Activated naive CD8-positive, alpha-beta T cell treated with anti-CD3 and anti-CD28 coated beads for 36 hours (primary cell): ENCODE data around the gene TMEM179B. TPM values are rescaled to one million over a fixed set of nuclear protein-coding genes. Genes with fewer than 3 reads are reported as not detected.
A peak's percentile ranks its signal among the peaks of the same experiment; 100 is the strongest.

Source experiments
- DNase-seq: peaks from one replicate; pipeline ENCODE4 v3.0.0; 2021
- H3K27ac Mint-ChIP-seq: one replicate; pipeline ENCODE4 v1.8.0; 2022; ENCODE audit warnings: mild to moderate bottlenecking, moderate library complexity, mixed read lengths
- H3K27me3 Mint-ChIP-seq: one replicate; pipeline ENCODE4 v1.8.0; 2022; ENCODE audit warnings: mild to moderate bottlenecking, mixed read lengths
- H3K36me3 Mint-ChIP-seq: one replicate; pipeline ENCODE4 v1.8.0; 2021; ENCODE audit warnings: mild to moderate bottlenecking, mixed read lengths
- H3K4me1 Mint-ChIP-seq: one replicate; pipeline ENCODE4 v1.8.0; 2021; ENCODE audit warnings: mixed read lengths
- H3K4me3 Mint-ChIP-seq: one replicate; pipeline ENCODE4 v1.8.0; 2022; ENCODE audit warnings: mild to moderate bottlenecking, moderate library complexity, mixed read lengths
- H3K9me3 Mint-ChIP-seq: one replicate; pipeline ENCODE4 v1.8.0; 2022; ENCODE audit warnings: mixed read lengths
- total RNA-seq, 2 experiments: library from RNA; stranded (reverse); gene quantifications; one replicate each; pipeline ENCODE4 v1.2.3, GENCODE V29; 2021

Gene TMEM179B
- total RNA-seq, 2 experiments from 2014 or later = 30.7 to 34.3 TPM

GRCh38 chr11:62839050-62839945 lies 52.1 kb downstream of the TMEM179B start, which contains the start of gene WDR74:
Gene WDR74, minus strand, starts transcription at chr11:62839590. Its CDS starts 20 bp downstream, at chr11:62839570.
- H3K27ac Mint-ChIP-seq = no peak within 1 kb of the TSS
- peaks cover 29% of the 10 kb centered on the region for H3K36me3 Mint-ChIP-seq
- DNase-seq = peak; percentile 92
- no peaks in the 10 kb centered on the region for H3K9me3 Mint-ChIP-seq
- H3K4me3 Mint-ChIP-seq = no peak within 1 kb of the TSS
- H3K4me1 Mint-ChIP-seq = peaks cover 45% of the 10 kb centered on the region
- H3K27me3 Mint-ChIP-seq = no peaks in the 10 kb centered on the region

Other genes starting within 250 kb of the TMEM179B start
- 10 to 100 TPM; 12.3 to 12.5 TPM for gene AHNAK, start 240.6 kb upstream of the TMEM179B start, total RNA-seq
- 1,000 to 10,000 TPM; 1,924 to 1,929 TPM for gene EEF1G, start 213.5 kb upstream of the TMEM179B start, total RNA-seq
- gene TUT1, start 195.9 kb upstream of the TMEM179B start, total RNA-seq = 10 to 100 TPM; 29.1 to 32.2 TPM
- 100 to 1,000 TPM; 196 to 200 TPM for gene MTA2, start 185.5 kb upstream of the TMEM179B start, total RNA-seq
- 100 to 1,000 TPM; 112 to 121 TPM for gene EML3, start 174.6 kb upstream of the TMEM179B start, total RNA-seq
- 1 to 10 TPM; 2.0 to 2.8 TPM for gene ROM1, start 174.1 kb upstream of the TMEM179B start, total RNA-seq
- gene B3GAT3, start 165.4 kb upstream of the TMEM179B start, total RNA-seq = 10 to 100 TPM; 63.0 to 68.7 TPM
- 100 to 1,000 TPM; 198 to 211 TPM for gene GANAB, start 140.8 kb upstream of the TMEM179B start, total RNA-seq
- gene INTS5, start 134.1 kb upstream of the TMEM179B start, total RNA-seq = 10 to 100 TPM; 41.2 TPM
- 100 to 1,000 TPM; 147 to 159 TPM for gene C11orf98, start 122.2 kb upstream of the TMEM179B start, total RNA-seq
- gene CSKMT, start 122.1 kb upstream of the TMEM179B start, total RNA-seq = 10 to 100 TPM; 28.7 to 39.7 TPM
- 1 to 10 TPM; 5.0 to 5.7 TPM for gene UQCC3, start 115.7 kb upstream of the TMEM179B start, total RNA-seq
- gene LBHD1, start 115.1 kb upstream of the TMEM179B start, total RNA-seq = 10 to 100 TPM; 22.6 to 26.0 TPM
- gene UBXN1, start 108.3 kb upstream of the TMEM179B start, total RNA-seq = 100 to 1,000 TPM; 123 to 124 TPM
- gene LRRN4CL, start 97.9 kb upstream of the TMEM179B start, total RNA-seq = under 1 TPM; 0.16 to 0.21 TPM
- 10 to 100 TPM; 22.7 to 23.7 TPM for gene BSCL2, start 80.0 kb upstream of the TMEM179B start, total RNA-seq
- gene GNG3, start 79.7 kb upstream of the TMEM179B start, total RNA-seq = not detected
- gene HNRNPUL2, start 59.9 kb upstream of the TMEM179B start, total RNA-seq = 10 to 100 TPM; 54.4 to 56.3 TPM
- 10 to 100 TPM; 29.3 to 33.4 TPM for gene TTC9C, start 58.9 kb upstream of the TMEM179B start, total RNA-seq
- gene ZBTB3, start 33.2 kb upstream of the TMEM179B start, total RNA-seq = 1 to 10 TPM; 4.8 to 6.3 TPM
- 100 to 1,000 TPM; 125 to 131 TPM for gene POLR2G, start 25.8 kb upstream of the TMEM179B start, total RNA-seq
- 10 to 100 TPM; 22.0 to 22.1 TPM for gene TAF6L, start 16.0 kb upstream of the TMEM179B start, total RNA-seq
- 1 to 10 TPM; 9.4 to 10.0 TPM for gene TMEM223, start 4.6 kb downstream of the TMEM179B start, total RNA-seq
- gene NXF1, start 18.0 kb downstream of the TMEM179B start, total RNA-seq = 100 to 1,000 TPM; 107 to 111 TPM
- 10 to 100 TPM; 19.5 to 20.4 TPM for gene STX5, start 44.6 kb downstream of the TMEM179B start, total RNA-seq
- gene TEX54, start 45.4 kb downstream of the TMEM179B start, total RNA-seq = not detected
- gene WDR74, start 52.2 kb downstream of the TMEM179B start, total RNA-seq = 100 to 1,000 TPM; 139 to 141 TPM
- gene SLC3A2, start 93.5 kb downstream of the TMEM179B start, total RNA-seq = 100 to 1,000 TPM; 408 to 428 TPM
- gene CHRM1, start 134.0 kb downstream of the TMEM179B start, total RNA-seq = not detected
- not detected for gene SLC22A6, start 197.6 kb downstream of the TMEM179B start, total RNA-seq
- not detected for gene SLC22A8, start 228.4 kb downstream of the TMEM179B start, total RNA-seq